ENCODE results near the gene ATXN1. TPM values are rescaled to one million over a fixed set of nuclear protein-coding genes. Genes with fewer than 3 reads are reported as not detected.

The ATXN1 gene
- total RNA-seq, 4 donors from 2014 or later, result 24.9 to 48.0 (median 36.8) TPM

GRCh38 chr6:16545382-16545781 is 215.9 kb downstream of the ATXN1 start:
- Histone ChIP-seq H3K4me1 (peaks cover 0 to 39% (median 5%) of the 10 kb centered on the region in 4 donors), H3K4me3 (no peak overlapping the region), H3K27ac (peak overlapping the region in 1 of 4 donors; percentile 8), H3K9me3 (no peaks in the 10 kb centered on the region), H3K36me3 (no peaks in the 10 kb centered on the region), H3K27me3 (no peaks in the 10 kb centered on the region)
- TF ChIP-seq CTCF (IDR thresholded peaks at IDR 0.05) (no peak), POLR2A (IDR thresholded peaks at IDR 0.05) (no peak), EP300 (IDR thresholded peaks at IDR 0.05) (no peak)
- DNase-seq (ENCODE audit: low spot score in 2 of 2), result no peak
- 95 to 100% methylated on average over 2 of the region's 2 CpGs for WGBS, 2 donors

GRCh38 chr6:16544521-16544920 is 216.7 kb downstream of the ATXN1 start:
- Histone ChIP-seq H3K27ac (peak overlapping the region in 2 of 4 donors; percentile 8 to 52), H3K4me1 (peaks cover 0 to 39% (median 5%) of the 10 kb centered on the region in 4 donors), H3K36me3 (no peaks in the 10 kb centered on the region), H3K4me3 (no peak overlapping the region), H3K27me3 (no peaks in the 10 kb centered on the region), H3K9me3 (no peaks in the 10 kb centered on the region)
- no peak for TF ChIP-seq EP300 (IDR thresholded peaks at IDR 0.05)
- no peak for TF ChIP-seq POLR2A (IDR thresholded peaks at IDR 0.05)
- TF ChIP-seq CTCF (IDR thresholded peaks at IDR 0.05), result no peak
- 63 to 79% methylated on average over 7 of the region's 7 CpGs for WGBS, 2 donors
- DNase-seq (ENCODE audit: low spot score in 2 of 2), result no peak

- no peak for TF ChIP-seq CTCF (IDR thresholded peaks at IDR 0.05)
- peak in 1 of 2 donors; percentile 27 for TF ChIP-seq EP300 (IDR thresholded peaks at IDR 0.05)
- Histone ChIP-seq H3K9me3 (no peaks in the 10 kb centered on the region), H3K4me3 (no peak overlapping the region), H3K4me1 (peaks cover 0 to 39% (median 5%) of the 10 kb centered on the region in 4 donors), H3K36me3 (no peaks in the 10 kb centered on the region), H3K27ac (peak overlapping the region in 2 of 4 donors; percentile 8 to 52), H3K27me3 (no peaks in the 10 kb centered on the region)
- 19 to 42% methylated on average over 11 of the region's 11 CpGs for WGBS, 2 donors
- DNase-seq (ENCODE audit: low spot score in 2 of 2), result no peak
Observed at GRCh38 chr6:16544006-16544405, 217.3 kb downstream of the ATXN1 start.

- Histone ChIP-seq H3K9me3 (no peaks in the 10 kb centered on the region), H3K27me3 (no peaks in the 10 kb centered on the region), H3K27ac (peak overlapping the region in 2 of 4 donors; percentile 8 to 52), H3K36me3 (no peaks in the 10 kb centered on the region), H3K4me3 (no peak overlapping the region), H3K4me1 (peaks cover 0 to 39% (median 5%) of the 10 kb centered on the region in 4 donors)
- no peak for TF ChIP-seq CTCF (IDR thresholded peaks at IDR 0.05)
- no peak for TF ChIP-seq POLR2A (IDR thresholded peaks at IDR 0.05)
- TF ChIP-seq EP300 (IDR thresholded peaks at IDR 0.05), result no peak
- 62 to 64% methylated on average over 5 of the region's 5 CpGs for WGBS, 2 donors
- no peak for DNase-seq (ENCODE audit: low spot score in 2 of 2)
Observed at GRCh38 chr6:16543521-16543920, 217.7 kb downstream of the ATXN1 start.

GRCh38 chr6:16542070-16542469 is 219.2 kb downstream of the ATXN1 start:
- Histone ChIP-seq H3K27me3 (no peaks in the 10 kb centered on the region), H3K4me1 (peaks cover 0 to 39% (median 3%) of the 10 kb centered on the region in 4 donors), H3K36me3 (no peaks in the 10 kb centered on the region), H3K4me3 (no peak overlapping the region), H3K27ac (peak overlapping the region in 1 of 4 donors; percentile 42), H3K9me3 (no peaks in the 10 kb centered on the region)
- DNase-seq (ENCODE audit: low spot score in 2 of 2), result no peak
- WGBS, 2 donors, result 82 to 90% methylated on average over 7 of the region's 7 CpGs
- TF ChIP-seq CTCF (IDR thresholded peaks at IDR 0.05) (no peak), POLR2A (IDR thresholded peaks at IDR 0.05) (no peak), EP300 (IDR thresholded peaks at IDR 0.05) (no peak)
